ENCODE data around the gene CCDC102B. TPM values are rescaled to one million over a fixed set of nuclear protein-coding genes. Genes with fewer than 3 reads are reported as not detected.

CCDC102B gene
- total RNA-seq, 1 experiment from 2014 or later, result 2.4 TPM

- no peak for DNase-seq
- H3K27ac ChIP-seq (ENCODE audit: low read length), result no peak overlapping the region
- no peak for TF ChIP-seq CTCF (conservative IDR thresholded peaks at IDR 0.05; ENCODE audit: low read depth, low read length)
- TF ChIP-seq EZH2phosphoT487 (IDR thresholded peaks at IDR 0.05; ENCODE audit: borderline replicate concordance, low read length), result no peak
- no peak for TF ChIP-seq EZH2 (IDR thresholded peaks at IDR 0.05; ENCODE audit: low read length, unreplicated experiment)
- no peak overlapping the region for H3K4me2 ChIP-seq (ENCODE audit: low read length)
- no peaks in the 10 kb centered on the region for H3F3A ChIP-seq (ENCODE audit: low read length, unreplicated experiment)
- H2AFZ ChIP-seq (ENCODE audit: low read length), result no peak overlapping the region
- H4K20me1 ChIP-seq (ENCODE audit: low read length), result no peaks in the 10 kb centered on the region
- ChIA-PET CTCF (no interaction called here), POLR2A (ENCODE audit: unreplicated experiment) (no interaction called here)
- no peak overlapping the region for H3K9ac ChIP-seq (ENCODE audit: low read length)
- H3K36me3 ChIP-seq (ENCODE audit: low read depth, low read length), result no peaks in the 10 kb centered on the region
- intact Hi-C loops (cut with micrococcal nuclease), result no loop called here
- H3K4me1 ChIP-seq (ENCODE audit: insufficient read depth, low read length), result no peaks in the 10 kb centered on the region
- H3K9me3 ChIP-seq (ENCODE audit: low read length), result no peaks in the 10 kb centered on the region
- H3K9me2 ChIP-seq (replicated peaks; ENCODE audit: low read length), result no peaks in the 10 kb centered on the region
- no peak for ATAC-seq
- no peaks in the 10 kb centered on the region for H3K79me2 ChIP-seq (ENCODE audit: low read length)
- H3K4me3 ChIP-seq (ENCODE audit: low read length), result no peak overlapping the region
- H3K27me3 ChIP-seq (ENCODE audit: low read length), result no peaks in the 10 kb centered on the region
- no TSS peak for BruUV-seq (replicated peaks)
Observed at GRCh38 chr18:68979737-68980136, 181.9 kb downstream of the CCDC102B start.

DNA sequence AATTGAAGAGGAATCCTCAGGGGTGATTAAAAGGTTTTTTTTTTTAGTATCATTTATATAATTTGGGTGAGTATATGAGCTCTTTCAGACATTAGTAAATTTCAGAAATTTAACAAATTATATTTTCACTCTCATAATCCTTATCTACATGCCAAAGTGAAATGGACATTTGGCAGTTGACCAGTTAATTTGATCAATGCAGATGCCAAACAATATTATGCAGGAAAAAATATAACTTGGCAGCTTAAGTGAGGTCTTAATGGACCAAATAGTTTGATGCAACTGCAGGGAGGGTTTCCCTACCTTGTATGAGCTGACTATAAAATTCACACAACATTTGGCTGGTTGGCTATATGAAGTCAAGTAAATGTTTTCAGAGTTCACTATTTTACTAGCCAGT is 185.2 kb downstream of the CCDC102B start:
- H3K4me1 ChIP-seq (ENCODE audit: insufficient read depth, low read length), result no peaks in the 10 kb centered on the region
- H3K27ac ChIP-seq (ENCODE audit: low read length), result no peak overlapping the region
- intact Hi-C loops (cut with micrococcal nuclease), result no loop called here
- BruUV-seq (replicated peaks), result no TSS peak
- H3F3A ChIP-seq (ENCODE audit: low read length, unreplicated experiment), result no peaks in the 10 kb centered on the region
- ChIA-PET POLR2A (ENCODE audit: unreplicated experiment) (interaction anchor here (0.6 kb wide), 1 partner anchor 1202 kb away, joined by 3 read pairs; no protein-coding TSS in a partner anchor), CTCF (no interaction called here)
- ATAC-seq (no peak), DNase-seq (no peak)
- no peak overlapping the region for H2AFZ ChIP-seq (ENCODE audit: low read length)
- H3K36me3 ChIP-seq (ENCODE audit: low read depth, low read length), result no peaks in the 10 kb centered on the region
- no peak overlapping the region for H3K4me3 ChIP-seq (ENCODE audit: low read length)
- no peaks in the 10 kb centered on the region for H3K9me3 ChIP-seq (ENCODE audit: low read length)
- TF ChIP-seq EZH2phosphoT487 (IDR thresholded peaks at IDR 0.05; ENCODE audit: borderline replicate concordance, low read length) (no peak), EZH2 (IDR thresholded peaks at IDR 0.05; ENCODE audit: low read length, unreplicated experiment) (no peak), CTCF (conservative IDR thresholded peaks at IDR 0.05; ENCODE audit: low read depth, low read length) (no peak)
- no peaks in the 10 kb centered on the region for H3K9me2 ChIP-seq (replicated peaks; ENCODE audit: low read length)
- H3K4me2 ChIP-seq (ENCODE audit: low read length), result no peak overlapping the region
- no peaks in the 10 kb centered on the region for H3K79me2 ChIP-seq (ENCODE audit: low read length)
- no peak overlapping the region for H3K9ac ChIP-seq (ENCODE audit: low read length)
- H4K20me1 ChIP-seq (ENCODE audit: low read length), result no peaks in the 10 kb centered on the region
- H3K27me3 ChIP-seq (ENCODE audit: low read length), result no peaks in the 10 kb centered on the region

DNA sequence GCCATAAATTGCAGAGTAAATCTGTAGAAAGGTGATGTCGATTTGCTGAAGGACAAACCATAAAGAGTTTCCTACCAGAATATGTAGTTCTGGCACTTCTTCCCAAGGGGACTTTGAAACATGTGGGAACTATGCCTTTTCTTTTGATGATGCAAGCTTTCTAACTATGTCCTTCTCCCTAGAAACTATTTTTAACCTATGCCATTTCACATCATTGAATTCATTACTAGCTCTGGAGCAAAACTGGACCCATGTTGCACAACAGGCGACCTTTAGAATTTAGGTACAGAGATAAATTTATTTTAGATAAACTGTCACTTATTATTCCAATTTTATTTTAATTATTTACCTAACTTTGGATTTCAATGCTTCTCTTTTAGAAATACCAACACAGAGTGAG is 186.5 kb downstream of the CCDC102B start:
- intact Hi-C loops (cut with micrococcal nuclease), result no loop called here
- H3K4me3 ChIP-seq (ENCODE audit: low read length), result no peak overlapping the region
- no peak for TF ChIP-seq CTCF (conservative IDR thresholded peaks at IDR 0.05; ENCODE audit: low read depth, low read length)
- TF ChIP-seq EZH2phosphoT487 (IDR thresholded peaks at IDR 0.05; ENCODE audit: borderline replicate concordance, low read length), result no peak
- no peak for TF ChIP-seq EZH2 (IDR thresholded peaks at IDR 0.05; ENCODE audit: low read length, unreplicated experiment)

More for the DNA sequence above, 186.5 kb downstream of the CCDC102B start:
- ChIA-PET CTCF (no interaction called here), POLR2A (ENCODE audit: unreplicated experiment) (no interaction called here)
- Histone ChIP-seq H4K20me1 (ENCODE audit: low read length) (no peaks in the 10 kb centered on the region), H3K27ac (ENCODE audit: low read length) (no peak overlapping the region), H3K4me2 (ENCODE audit: low read length) (no peak overlapping the region), H3K9me3 (ENCODE audit: low read length) (no peaks in the 10 kb centered on the region), H3K79me2 (ENCODE audit: low read length) (no peaks in the 10 kb centered on the region), H3K27me3 (ENCODE audit: low read length) (no peaks in the 10 kb centered on the region), H3F3A (ENCODE audit: low read length, unreplicated experiment) (no peaks in the 10 kb centered on the region), H2AFZ (ENCODE audit: low read length) (no peak overlapping the region), H3K9ac (ENCODE audit: low read length) (no peak overlapping the region), H3K4me1 (ENCODE audit: insufficient read depth, low read length) (no peaks in the 10 kb centered on the region), H3K9me2 (replicated peaks; ENCODE audit: low read length) (no peaks in the 10 kb centered on the region), H3K36me3 (ENCODE audit: low read depth, low read length) (no peaks in the 10 kb centered on the region)
- DNase-seq, result no peak
- no peak for ATAC-seq
- no TSS peak for BruUV-seq (replicated peaks)
